Activated CD4-positive, alpha-beta T cell treated with anti-CD3 and anti-CD28 coated beads for 36 hours (primary cell): ENCODE results near the gene MYRIP. TPM values are rescaled to one million over a fixed set of nuclear protein-coding genes. Genes with fewer than 3 reads are reported as not detected.
"Not testable (repeated sequence)": the region's sequence is repeated elsewhere in the genome, so short reads cannot be mapped to it uniquely, and the experiment has no call there.

Experiments
- ATAC-seq: fragments of 200-7000 bp; cut with Tn5 transposase; one replicate; pipeline ENCODE4 v1.10.0; 2021; ENCODE audit warnings: mild to moderate bottlenecking, moderate library complexity
- CTCF ChIA-PET: fragments of 350-600 bp; sonication (Branson Sonifier 250); formaldehyde crosslinking; loops from one replicate; lab custom pipeline; 2021; ENCODE audit warnings: antibody characterized with exemption; lab: Charles Lee
- POLR2A ChIA-PET: fragments of 350-600 bp; sonication (Branson Sonifier 250); formaldehyde crosslinking; loops from one replicate; lab custom pipeline; 2021; ENCODE audit warnings: antibody characterized with exemption, inconsistent platforms; lab: Charles Lee
- DNase-seq: peaks from one replicate; pipeline ENCODE4 v3.0.0-alpha.2; 2020
- H3K27ac Mint-ChIP-seq: one replicate; pipeline ENCODE4 v1.8.0; 2021; ENCODE audit warnings: mixed read lengths
- H3K27me3 Mint-ChIP-seq: one replicate; pipeline ENCODE4 v1.8.0; 2021; ENCODE audit warnings: mixed read lengths
- H3K36me3 Mint-ChIP-seq: one replicate; pipeline ENCODE4 v1.8.0; 2021; ENCODE audit warnings: low read depth, mixed read lengths
- H3K4me1 Mint-ChIP-seq: one replicate; pipeline ENCODE4 v1.8.0; 2021; ENCODE audit warnings: mixed read lengths
- H3K4me3 Mint-ChIP-seq: one replicate; pipeline ENCODE4 v1.8.0; 2021; ENCODE audit warnings: mild to moderate bottlenecking, moderate library complexity, mixed read lengths
- H3K9me3 Mint-ChIP-seq: one replicate; pipeline ENCODE4 v1.8.0; 2021; ENCODE audit warnings: low read depth, mixed read lengths
- intact Hi-C, 2 experiments: fragments of 100-400 bp; cut with DNase I in 1 of 2; cut with micrococcal nuclease in 1 of 2; formaldehyde crosslinking; loops; one replicate each; pipeline versions ENCODE4 v1.14.2 to v1.15.1; 2022 to 2024; cut with DNase I, micrococcal nuclease
- total RNA-seq, 2 experiments: library from RNA; stranded (reverse); gene quantifications; one replicate each; pipeline ENCODE4 v1.2.3, GENCODE V29; 2021

The MYRIP gene
- total RNA-seq, 2 experiments from 2014 or later = not detected

DNA sequence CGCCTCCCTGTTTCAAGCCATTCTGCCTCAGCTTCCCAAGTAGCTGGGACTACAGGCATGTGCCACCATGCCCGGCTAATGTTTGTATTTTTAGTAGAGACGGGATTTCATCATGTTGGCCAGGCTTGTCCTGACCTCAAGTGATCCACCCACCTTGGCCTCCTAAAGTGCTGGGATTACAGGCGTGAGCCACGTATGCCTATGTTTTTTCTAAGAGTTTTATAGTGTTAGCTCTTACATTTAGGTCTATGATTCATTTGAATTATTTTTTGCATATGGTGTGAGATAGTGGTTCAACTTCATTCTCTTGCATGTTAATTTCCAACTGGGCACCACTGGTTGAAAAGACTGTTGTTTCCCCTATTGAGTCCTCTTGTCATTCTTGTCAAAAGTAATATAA lies 473.6 kb downstream of the MYRIP start:
- H3K27ac Mint-ChIP-seq, H3K36me3 Mint-ChIP-seq, H3K4me3 Mint-ChIP-seq, H3K9me3 Mint-ChIP-seq, H3K27me3 Mint-ChIP-seq, DNase-seq, intact Hi-C loops, H3K4me1 Mint-ChIP-seq, CTCF ChIA-PET, POLR2A ChIA-PET, ATAC-seq: not testable (repeated sequence)

DNA sequence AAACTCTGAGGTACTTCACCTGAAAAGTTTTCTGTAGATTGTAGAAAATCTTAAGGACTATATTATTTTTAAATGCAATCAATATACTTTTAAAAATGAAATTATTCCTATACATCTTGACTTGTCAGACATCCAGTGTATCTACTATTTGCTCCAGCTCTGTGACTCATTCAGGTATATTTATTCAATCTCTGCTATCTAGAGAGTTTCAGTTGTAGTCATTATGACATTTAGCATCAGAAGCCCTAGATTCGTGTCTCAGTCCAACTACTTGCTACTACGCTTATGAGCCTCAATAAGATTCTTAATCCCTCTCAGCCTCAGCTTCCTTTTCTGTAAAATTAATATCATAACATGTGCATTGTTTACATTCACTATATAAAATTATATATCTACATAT lies 477.8 kb downstream of the MYRIP start:
- ATAC-seq (no peak), DNase-seq (no peak)
- ChIA-PET CTCF (interaction anchor here (1.1 kb wide), 1 partner anchor 20 kb away, joined by 4 read pairs; no protein-coding TSS in a partner anchor), POLR2A (no interaction called here)
- Mint-ChIP-seq H3K4me1 (no peaks in the 10 kb centered on the region), H3K4me3 (no peak overlapping the region), H3K27ac (no peak overlapping the region), H3K27me3 (no peaks in the 10 kb centered on the region), H3K9me3 (peaks cover 3% of the 10 kb centered on the region), H3K36me3 (peaks cover 10% of the 10 kb centered on the region)
- intact Hi-C loops = no loop called here

DNA sequence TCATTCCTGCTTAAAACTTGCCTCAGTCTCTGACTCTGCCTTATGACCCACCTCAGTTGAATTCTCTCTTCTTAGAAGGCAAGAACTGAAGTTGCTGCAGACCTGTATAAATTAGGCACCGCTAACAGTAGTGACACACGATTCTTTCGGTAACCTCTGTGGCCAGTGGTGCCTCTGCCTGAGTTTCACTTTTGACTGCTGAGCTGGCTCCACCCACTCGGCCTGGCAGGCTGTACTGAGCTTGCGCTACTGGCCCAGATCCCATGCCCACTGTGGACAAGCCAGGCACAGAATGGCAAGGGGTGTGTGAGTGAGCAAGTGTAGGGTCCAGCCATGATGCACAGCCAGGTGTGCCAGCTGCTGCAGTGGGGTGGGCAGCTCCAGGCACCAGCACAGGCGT lies 481.0 kb downstream of the MYRIP start:
- DNase-seq (peak; percentile 30), ATAC-seq (peak; percentile 60)
- ChIA-PET CTCF (interaction anchor here (1.0 kb wide), 1 partner anchor 95 kb away, joined by 3 read pairs; no protein-coding TSS in a partner anchor), POLR2A (no interaction called here)
- Mint-ChIP-seq H3K36me3 (peaks cover 16% of the 10 kb centered on the region), H3K27ac (no peak overlapping the region), H3K4me1 (no peaks in the 10 kb centered on the region), H3K27me3 (no peaks in the 10 kb centered on the region), H3K9me3 (peaks cover 1% of the 10 kb centered on the region), H3K4me3 (no peak overlapping the region)
- intact Hi-C loops = no loop called here

DNA sequence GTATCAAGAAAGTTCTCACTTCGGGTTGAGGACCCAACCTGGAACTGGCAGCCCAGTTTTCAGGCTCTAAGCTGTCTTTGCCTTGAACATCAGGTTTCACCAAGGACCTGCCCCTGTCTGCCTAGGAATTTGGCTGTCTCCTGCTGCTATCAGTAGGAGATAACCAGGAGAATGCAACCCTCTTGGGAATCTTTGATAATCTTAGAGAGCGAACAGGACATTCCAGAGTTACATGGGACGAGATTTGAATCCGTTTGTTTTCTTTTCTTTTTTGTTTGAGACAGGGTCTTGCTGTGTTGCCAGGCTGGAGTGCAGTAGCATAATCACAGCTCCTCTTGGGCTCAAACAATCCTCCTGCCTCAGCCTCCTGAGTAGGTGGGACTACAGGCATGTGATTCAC lies 482.1 kb downstream of the MYRIP start:
- ChIA-PET POLR2A (no interaction called here), CTCF (interaction anchor here (0.5 to 1.0 kb wide), 4 partner anchors 96 to 787 kb away, joined by 3 to 8 read pairs (median 3); no protein-coding TSS in a partner anchor)
- H3K9me3 Mint-ChIP-seq = no peaks in the 10 kb centered on the region
- peaks cover 16% of the 10 kb centered on the region for H3K36me3 Mint-ChIP-seq
- ATAC-seq = no peak
- H3K4me3 Mint-ChIP-seq = no peak overlapping the region
- H3K27ac Mint-ChIP-seq = no peak overlapping the region
- DNase-seq = no peak
- no peaks in the 10 kb centered on the region for H3K4me1 Mint-ChIP-seq
- intact Hi-C loops = no loop called here
- no peaks in the 10 kb centered on the region for H3K27me3 Mint-ChIP-seq

DNA sequence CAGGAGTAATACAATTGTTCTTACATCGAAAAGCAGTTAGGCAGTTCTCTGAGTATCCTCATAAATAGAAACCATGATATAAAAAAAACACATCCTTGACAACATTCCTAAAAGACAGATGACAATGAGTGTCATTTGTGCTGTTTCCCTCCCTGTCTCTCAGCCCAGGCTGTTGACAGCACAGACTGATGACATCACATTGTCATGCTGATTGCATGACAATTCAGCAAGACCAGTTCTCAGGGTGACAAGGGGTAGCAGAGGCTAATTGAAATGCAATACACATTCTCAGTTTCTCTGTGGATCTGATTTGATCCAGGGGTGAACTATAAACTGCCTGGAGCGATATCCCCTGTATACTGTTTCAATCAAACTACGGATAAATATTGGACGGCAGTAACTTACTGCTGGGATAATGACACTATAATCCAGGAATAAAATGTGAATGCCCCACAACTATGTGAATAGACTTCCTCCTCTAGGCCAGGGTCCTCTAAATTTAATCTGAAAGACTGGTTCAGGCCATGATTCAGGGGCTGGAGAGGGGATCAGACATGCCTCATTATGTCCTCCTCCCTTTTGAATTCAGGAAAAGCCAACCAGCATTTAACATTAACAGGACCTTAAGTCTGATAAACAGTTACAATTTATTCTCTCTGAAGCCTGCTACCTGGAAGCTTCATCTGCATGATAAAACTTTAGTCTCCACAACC lies 483.4 kb downstream of the MYRIP start:
- intact Hi-C loops = no loop called here
- H3K27me3 Mint-ChIP-seq = no peaks in the 10 kb centered on the region
- CTCF ChIA-PET = no interaction called here

DNA sequence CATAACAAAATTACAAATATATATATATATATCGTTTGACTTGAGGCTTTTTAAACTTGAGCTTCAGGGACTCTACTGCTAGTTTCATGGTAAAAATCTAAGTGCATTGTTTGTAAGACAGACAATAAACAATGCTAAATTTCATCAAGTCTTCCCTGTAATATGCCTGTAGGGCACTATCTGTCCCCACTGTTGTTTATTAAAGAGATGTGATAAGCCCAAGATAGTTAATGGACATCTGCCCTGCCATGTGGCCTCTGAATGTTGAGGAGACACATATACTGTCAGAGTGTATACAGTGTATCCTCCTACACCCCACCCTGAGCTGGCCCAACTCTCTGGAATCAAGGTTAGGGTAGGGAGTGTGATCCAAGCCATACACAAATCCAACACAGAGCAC lies 485.0 kb downstream of the MYRIP start:
- no peak for ATAC-seq
- Mint-ChIP-seq H3K36me3 (peaks cover 16% of the 10 kb centered on the region), H3K9me3 (no peaks in the 10 kb centered on the region), H3K27me3 (no peaks in the 10 kb centered on the region), H3K4me1 (no peaks in the 10 kb centered on the region), H3K4me3 (no peak overlapping the region), H3K27ac (no peak overlapping the region)
- ChIA-PET POLR2A (no interaction called here), CTCF (interaction anchor here (0.5 to 1.4 kb wide), 3 partner anchors 13 to 103 kb away, joined by 3 to 4 read pairs (median 3); no protein-coding TSS in a partner anchor)
- DNase-seq = no peak
- intact Hi-C loops = no loop called here

More for the DNA sequence above, 483.4 kb downstream of the MYRIP start:
- Mint-ChIP-seq H3K4me1 (no peaks in the 10 kb centered on the region), H3K36me3 (peaks cover 16% of the 10 kb centered on the region), H3K4me3 (no peak overlapping the region), H3K27ac (no peak overlapping the region), H3K9me3 (no peaks in the 10 kb centered on the region)
- POLR2A ChIA-PET = no interaction called here
- DNase-seq (no peak), ATAC-seq (no peak)

DNA sequence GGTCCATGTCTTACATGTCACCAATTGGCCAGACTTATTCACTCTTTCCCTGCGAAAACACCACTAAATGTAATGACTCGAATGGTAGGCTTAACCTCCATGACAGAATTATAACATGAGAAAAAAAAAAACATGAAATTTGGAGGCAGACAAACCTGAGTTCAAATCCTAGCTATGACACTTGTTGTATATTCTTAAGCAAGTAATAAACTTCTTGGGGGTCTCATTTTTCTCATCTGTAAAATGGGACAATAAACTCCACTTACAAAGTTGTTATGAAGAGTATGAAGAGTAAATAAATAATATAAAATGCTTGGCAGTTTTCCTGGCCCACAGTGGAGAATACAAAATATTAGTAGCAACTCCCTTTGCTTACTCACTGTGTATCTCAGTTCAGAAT lies 488.7 kb downstream of the MYRIP start:
- ChIA-PET POLR2A (no interaction called here), CTCF (interaction anchor here (1.4 to 2.6 kb wide), 2 partner anchors 10 to 23 kb away, joined by 4 to 10 read pairs; no protein-coding TSS in a partner anchor)
- Mint-ChIP-seq H3K9me3 (no peaks in the 10 kb centered on the region), H3K4me3 (no peak overlapping the region), H3K27me3 (no peaks in the 10 kb centered on the region), H3K36me3 (peaks cover 18% of the 10 kb centered on the region), H3K4me1 (no peaks in the 10 kb centered on the region), H3K27ac (no peak overlapping the region)
- DNase-seq = no peak
- intact Hi-C loops = no loop called here
- ATAC-seq = no peak

DNA sequence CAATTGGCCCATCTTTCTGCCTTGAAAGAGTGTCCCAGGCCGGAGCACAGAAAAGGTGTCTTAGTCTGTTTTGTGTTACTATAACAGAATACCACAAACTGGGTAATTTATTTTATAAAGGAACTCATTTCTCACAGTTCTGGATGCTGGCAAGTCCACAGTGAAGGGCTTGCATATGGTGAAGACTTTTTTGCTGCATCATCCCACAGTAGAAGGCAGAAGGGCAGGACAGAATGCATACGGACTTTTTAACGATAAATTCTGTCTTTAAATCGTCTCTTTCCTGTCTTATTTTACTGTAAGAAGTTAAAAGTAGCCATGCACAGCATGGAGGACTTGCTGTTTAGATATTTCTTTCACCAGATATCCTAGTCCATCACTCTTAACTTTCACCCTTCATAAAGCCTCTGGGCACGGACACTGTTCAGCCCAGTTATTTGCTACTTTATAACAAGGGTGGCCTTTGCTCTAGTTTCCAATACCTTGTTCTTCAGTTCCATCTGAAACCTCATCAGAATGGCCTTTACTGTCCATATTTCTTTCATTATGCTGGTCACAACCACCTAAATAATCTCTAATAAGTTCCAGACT lies 489.8 kb downstream of the MYRIP start:
- Mint-ChIP-seq H3K4me1 (no peaks in the 10 kb centered on the region), H3K27ac (no peak overlapping the region), H3K27me3 (no peaks in the 10 kb centered on the region), H3K9me3 (no peaks in the 10 kb centered on the region), H3K36me3 (peaks cover 18% of the 10 kb centered on the region), H3K4me3 (no peak overlapping the region)
- intact Hi-C loops = no loop called here
- POLR2A ChIA-PET = no interaction called here
- DNase-seq (no peak), ATAC-seq (no peak)
- CTCF ChIA-PET = no interaction called here

DNA sequence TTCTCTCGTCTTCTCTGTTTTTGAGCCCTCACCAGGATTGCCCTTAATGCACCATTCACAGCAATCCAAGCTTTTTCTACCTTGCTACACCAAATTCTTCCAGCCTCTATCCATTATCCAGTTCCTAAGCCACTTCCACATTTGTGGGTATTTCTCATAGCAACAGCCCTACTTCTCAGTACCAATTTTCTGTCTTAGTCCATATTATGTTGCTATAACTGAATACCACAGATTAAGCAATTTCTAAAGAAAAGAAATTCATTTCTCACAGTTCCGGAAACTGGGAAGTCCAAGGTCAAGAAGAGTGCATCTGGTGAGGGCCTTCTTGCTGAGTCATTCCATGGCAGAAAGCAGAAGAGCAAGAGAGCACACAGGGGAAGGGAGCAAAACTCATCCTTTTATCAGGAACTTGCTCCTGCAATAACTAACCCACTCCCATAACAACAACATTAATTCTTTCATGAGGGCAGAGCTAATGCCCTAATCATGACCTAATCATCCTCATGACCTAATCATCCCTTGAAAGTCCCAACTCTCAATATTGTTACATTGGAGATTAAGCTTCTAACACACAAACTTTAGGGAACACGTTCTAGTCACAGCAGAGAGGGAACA lies 490.4 kb downstream of the MYRIP start:
- intact Hi-C loops = no loop called here
- Mint-ChIP-seq H3K27me3 (no peaks in the 10 kb centered on the region), H3K27ac (no peak overlapping the region), H3K9me3 (no peaks in the 10 kb centered on the region), H3K36me3 (peaks cover 13% of the 10 kb centered on the region), H3K4me1 (no peaks in the 10 kb centered on the region), H3K4me3 (no peak overlapping the region)
- ChIA-PET POLR2A (no interaction called here), CTCF (no interaction called here)
- no peak for DNase-seq
- no peak for ATAC-seq

DNA sequence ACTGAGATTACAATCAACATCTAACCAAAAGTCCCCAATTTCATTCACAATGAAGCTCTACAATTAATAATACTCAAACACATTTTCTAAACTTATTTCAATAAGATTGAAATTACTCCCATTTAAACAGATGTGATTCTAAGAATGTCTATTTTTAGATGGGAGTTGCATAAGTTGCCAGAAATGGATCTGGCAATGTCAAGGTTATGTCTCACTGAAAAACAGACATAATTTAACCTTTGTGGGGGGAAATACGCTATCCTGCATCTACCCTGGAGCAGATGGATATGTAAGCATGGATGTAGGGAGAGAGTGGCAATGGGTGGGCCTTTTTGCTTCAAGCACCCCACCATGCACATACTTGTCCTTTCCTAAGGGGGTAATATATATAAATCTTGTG lies 493.4 kb downstream of the MYRIP start:
- H3K36me3 Mint-ChIP-seq = peaks cover 11% of the 10 kb centered on the region
- no peak overlapping the region for H3K4me3 Mint-ChIP-seq
- ChIA-PET POLR2A (no interaction called here), CTCF (no interaction called here)
- intact Hi-C loops = no loop called here
- H3K4me1 Mint-ChIP-seq = no peaks in the 10 kb centered on the region
- no peaks in the 10 kb centered on the region for H3K27me3 Mint-ChIP-seq
- no peak overlapping the region for H3K27ac Mint-ChIP-seq
- DNase-seq = no peak
- ATAC-seq = no peak
- no peaks in the 10 kb centered on the region for H3K9me3 Mint-ChIP-seq

DNA sequence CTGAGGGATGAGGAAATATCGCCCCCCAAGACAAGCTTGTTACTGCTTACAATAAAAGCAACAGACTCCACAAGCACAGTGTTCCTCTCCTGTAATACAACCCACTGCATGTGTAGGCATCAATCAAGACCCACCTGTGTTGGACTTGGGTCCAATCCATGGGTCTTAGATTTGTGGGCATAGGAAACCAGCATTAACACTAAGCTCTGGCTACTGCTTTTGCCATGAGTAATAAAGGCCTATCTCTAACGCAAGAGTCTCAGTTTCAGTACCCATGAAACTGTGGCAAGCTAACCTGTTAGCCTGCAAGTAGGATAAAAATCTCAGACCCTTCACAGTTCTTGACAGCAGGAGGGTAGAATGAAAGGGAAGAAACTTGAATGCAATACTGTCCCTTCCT lies 494.9 kb downstream of the MYRIP start:
- no peak overlapping the region for H3K4me3 Mint-ChIP-seq
- CTCF ChIA-PET = interaction anchor here (0.5 to 1.3 kb wide), 6 partner anchors 12 to 1021 kb away, joined by 3 to 4 read pairs (median 3); no protein-coding TSS in a partner anchor
- no peak overlapping the region for H3K27ac Mint-ChIP-seq
- no peak for DNase-seq
- intact Hi-C loops = no loop called here
- peaks cover 11% of the 10 kb centered on the region for H3K36me3 Mint-ChIP-seq
- POLR2A ChIA-PET = interaction anchor here (0.6 kb wide), 1 partner anchor 22 kb away, joined by 4 read pairs; no protein-coding TSS in a partner anchor
- H3K9me3 Mint-ChIP-seq = no peaks in the 10 kb centered on the region
- no peak for ATAC-seq
- H3K27me3 Mint-ChIP-seq = no peaks in the 10 kb centered on the region
- peaks cover 4% of the 10 kb centered on the region for H3K4me1 Mint-ChIP-seq
